PC-3 (cell line): Measurements from ENCODE around the gene USP15. TPM values are rescaled to one million over a fixed set of nuclear protein-coding genes. Genes with fewer than 3 reads are reported as not detected.

Experiments used
- ATAC-seq: fragments of 200-7000 bp; cut with Tn5 transposase; 2 replicates; pipeline ENCODE4 v1.9.1; 2020; ENCODE audit warnings: mild to moderate bottlenecking, moderate library complexity
- BruUV-seq: library from RNA; stranded (reverse); fragments of 400-500 nt; replicated peaks from 2 replicates; lab custom pipeline; 2021; lab: Mats Ljungman, UMichigan
- CTCF ChIA-PET: fragments of 300-600 bp; sonication (Branson Sonifier 250); formaldehyde crosslinking; loops from one replicate; lab custom pipeline; 2022; ENCODE audit warnings: antibody characterized with exemption; lab: Charles Lee
- POLR2A ChIA-PET: fragments of 300-600 bp; sonication (Branson Sonifier 250); formaldehyde crosslinking; loops from one replicate; lab custom pipeline; 2022; ENCODE audit warnings: antibody characterized with exemption; ENCODE audit not compliant: unreplicated experiment; lab: Charles Lee
- DNase-seq: peaks from one replicate; pipeline ENCODE4 v3.0.0-alpha.2; 2015
- H2AFZ ChIP-seq: fragments of 300-600 bp; sonication (generic); 2 replicates; pipeline ENCODE4 v1.6.0; 2016; ENCODE audit warnings: antibody characterized with exemption, low read length
- H3F3A ChIP-seq: fragments of 300-600 bp; sonication (generic); one replicate; pipeline ENCODE4 v1.6.0; 2017; ENCODE audit warnings: antibody characterized with exemption, low read length, control low read depth, mild to moderate bottlenecking; ENCODE audit not compliant: unreplicated experiment
- H3K27ac ChIP-seq: fragments of 300-600 bp; sonication (generic); 2 replicates; pipeline ENCODE4 v1.5.1; 2016; ENCODE audit warnings: mild to moderate bottlenecking, low read length
- H3K27me3 ChIP-seq: fragments of 300-600 bp; sonication (generic); 2 replicates; pipeline ENCODE4 v1.6.1; 2016; ENCODE audit warnings: low read length, mixed read lengths
- H3K36me3 ChIP-seq: fragments of 300-600 bp; sonication (generic); 2 replicates; pipeline ENCODE4 v1.6.1; 2016; ENCODE audit warnings: low read depth, mixed run types, low read length, mixed read lengths
- H3K4me1 ChIP-seq: fragments of 300-600 bp; sonication (generic); 2 replicates; pipeline ENCODE4 v1.5.1; 2016; ENCODE audit warnings: low read length; ENCODE audit not compliant: insufficient read depth
- H3K4me2 ChIP-seq: fragments of 300-600 bp; sonication (generic); 2 replicates; pipeline ENCODE4 v1.6.0; 2016; ENCODE audit warnings: low read length
- H3K4me3 ChIP-seq: fragments of 300-600 bp; sonication (generic); 2 replicates; pipeline ENCODE4 v1.5.1; 2016; ENCODE audit warnings: mild to moderate bottlenecking, low read length, mixed read lengths
- H3K79me2 ChIP-seq: fragments of 300-600 bp; sonication (generic); 2 replicates; pipeline ENCODE4 v1.6.1; 2017; ENCODE audit warnings: low read length, mixed read lengths
- H3K9ac ChIP-seq: fragments of 300-600 bp; sonication (generic); 2 replicates; pipeline ENCODE4 v1.6.0; 2016; ENCODE audit warnings: mild to moderate bottlenecking, low read length
- H3K9me2 ChIP-seq: fragments of 300-600 bp; sonication (generic); replicated peaks from 2 replicates; pipeline ENCODE4 v1.6.1; 2016; ENCODE audit warnings: mixed run types, low read length, mixed read lengths
- H3K9me3 ChIP-seq: fragments of 300-600 bp; sonication (generic); 2 replicates; pipeline ENCODE4 v1.6.1; 2016; ENCODE audit warnings: low read length, mixed read lengths
- H4K20me1 ChIP-seq: fragments of 300-600 bp; sonication (generic); 2 replicates; pipeline ENCODE4 v1.6.1; 2016; ENCODE audit warnings: low read length, mixed read lengths
- EZH2 ChIP-seq: fragments of 300-600 bp; sonication (generic); IDR thresholded peaks from one replicate; pipeline ENCODE4 v1.6.1; 2017; ENCODE audit warnings: antibody characterized with exemption, mild to moderate bottlenecking, low read length; ENCODE audit not compliant: unreplicated experiment
- EZH2phosphoT487 ChIP-seq: fragments of 300-600 bp; sonication (generic); IDR thresholded peaks from 2 replicates; pipeline ENCODE4 v1.6.1; 2018; ENCODE audit warnings: mild to moderate bottlenecking, antibody characterized with exemption, low read length, borderline replicate concordance
- intact Hi-C: fragments of 100-400 bp; cut with micrococcal nuclease; formaldehyde crosslinking; loops from 2 replicates; pipeline ENCODE4 v1.9.0; 2023
- total RNA-seq: library from RNA; depleted of rRNA; stranded (reverse); fragments of >200 nt; gene quantifications from 2 replicates; pipeline ENCODE4 v1.2.3, GENCODE V29; 2014
- TF ChIP-seq, protein P1 (sequence below): fragments of 300-600 bp; sonication (generic); conservative IDR thresholded peaks from 2 replicates; pipeline ENCODE4 v1.5.1; 2017; ENCODE audit warnings: antibody characterized with exemption, low read depth, mild to moderate bottlenecking, low read length

The USP15 gene
- total RNA-seq, 1 experiment from 2014 or later: 46.1 TPM

GRCh38 chr12:62264706-62265105, 4.5 kb downstream of the USP15 start:
- DNase-seq: no peak
- Histone ChIP-seq H3K4me2 (no peak overlapping the region), H3K9me3 (no peaks in the 10 kb centered on the region), H3K9ac (no peak overlapping the region), H3K27me3 (no peaks in the 10 kb centered on the region), H3K4me3 (no peak overlapping the region), H2AFZ (no peak overlapping the region), H3K9me2 (no peaks in the 10 kb centered on the region), H3K79me2 (peaks cover 95% of the 10 kb centered on the region), H4K20me1 (peaks cover 57% of the 10 kb centered on the region), H3K36me3 (no peaks in the 10 kb centered on the region), H3K27ac (no peak overlapping the region), H3F3A (no peaks in the 10 kb centered on the region), H3K4me1 (peaks cover 30% of the 10 kb centered on the region)
- POLR2A ChIA-PET: interaction anchor here (0.9 kb wide), 1 partner anchor 25 kb away, joined by 13 read pairs; no protein-coding TSS in a partner anchor
- ATAC-seq: no peak
- CTCF ChIA-PET: no interaction called here
- intact Hi-C loops: loop anchor here (5.0 kb wide), 2 partner anchors 48 to 83 kb away; no protein-coding TSS in a partner anchor
- TF ChIP-seq EZH2 (no peak), EZH2phosphoT487 (no peak)
- TF ChIP-seq, protein P1, sequence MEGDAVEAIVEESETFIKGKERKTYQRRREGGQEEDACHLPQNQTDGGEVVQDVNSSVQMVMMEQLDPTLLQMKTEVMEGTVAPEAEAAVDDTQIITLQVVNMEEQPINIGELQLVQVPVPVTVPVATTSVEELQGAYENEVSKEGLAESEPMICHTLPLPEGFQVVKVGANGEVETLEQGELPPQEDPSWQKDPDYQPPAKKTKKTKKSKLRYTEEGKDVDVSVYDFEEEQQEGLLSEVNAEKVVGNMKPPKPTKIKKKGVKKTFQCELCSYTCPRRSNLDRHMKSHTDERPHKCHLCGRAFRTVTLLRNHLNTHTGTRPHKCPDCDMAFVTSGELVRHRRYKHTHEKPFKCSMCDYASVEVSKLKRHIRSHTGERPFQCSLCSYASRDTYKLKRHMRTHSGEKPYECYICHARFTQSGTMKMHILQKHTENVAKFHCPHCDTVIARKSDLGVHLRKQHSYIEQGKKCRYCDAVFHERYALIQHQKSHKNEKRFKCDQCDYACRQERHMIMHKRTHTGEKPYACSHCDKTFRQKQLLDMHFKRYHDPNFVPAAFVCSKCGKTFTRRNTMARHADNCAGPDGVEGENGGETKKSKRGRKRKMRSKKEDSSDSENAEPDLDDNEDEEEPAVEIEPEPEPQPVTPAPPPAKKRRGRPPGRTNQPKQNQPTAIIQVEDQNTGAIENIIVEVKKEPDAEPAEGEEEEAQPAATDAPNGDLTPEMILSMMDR: no peak
- BruUV-seq: no TSS peak

DNA sequence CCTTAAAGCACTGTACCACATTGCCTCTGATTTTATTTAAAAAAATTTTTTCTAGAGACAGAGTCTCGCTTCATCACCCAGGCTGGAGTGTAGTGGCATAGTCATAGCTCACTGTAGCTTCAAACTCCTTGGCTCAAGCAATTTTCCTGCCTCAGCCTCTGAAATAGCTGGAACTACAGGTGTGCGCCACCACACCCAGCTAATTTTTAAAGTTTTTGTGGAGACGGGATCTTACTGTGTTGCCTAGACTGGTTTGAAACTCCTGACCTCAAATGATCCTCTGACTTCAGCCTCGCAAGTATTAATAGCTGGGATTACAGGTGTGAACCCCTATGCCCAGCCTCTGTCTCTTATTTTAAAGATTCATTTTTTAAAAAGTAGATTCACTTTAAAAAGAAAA, 5.3 kb downstream of the USP15 start:
- ChIA-PET POLR2A (no interaction called here), CTCF (no interaction called here)
- Histone ChIP-seq H3F3A (no peaks in the 10 kb centered on the region), H3K9ac (no peak overlapping the region), H4K20me1 (peaks cover 65% of the 10 kb centered on the region), H3K9me3 (no peaks in the 10 kb centered on the region), H2AFZ (no peak overlapping the region), H3K27me3 (no peaks in the 10 kb centered on the region), H3K36me3 (no peaks in the 10 kb centered on the region), H3K79me2 (peaks cover 100% of the 10 kb centered on the region), H3K4me2 (no peak overlapping the region), H3K27ac (no peak overlapping the region), H3K4me3 (no peak overlapping the region), H3K4me1 (peaks cover 30% of the 10 kb centered on the region), H3K9me2 (no peaks in the 10 kb centered on the region)
- DNase-seq: no peak
- intact Hi-C loops: no loop called here
- TF ChIP-seq EZH2 (no peak), EZH2phosphoT487 (no peak)
- TF ChIP-seq, protein P1: no peak
- no peak for ATAC-seq
- no TSS peak for BruUV-seq

GRCh38 chr12:62267026-62267425, 6.8 kb downstream of the USP15 start:
- ChIA-PET CTCF (no interaction called here), POLR2A (no interaction called here)
- Histone ChIP-seq H3F3A (no peaks in the 10 kb centered on the region), H3K4me2 (no peak overlapping the region), H3K9me3 (no peaks in the 10 kb centered on the region), H3K9ac (no peak overlapping the region), H4K20me1 (peaks cover 72% of the 10 kb centered on the region), H3K36me3 (no peaks in the 10 kb centered on the region), H2AFZ (no peak overlapping the region), H3K9me2 (no peaks in the 10 kb centered on the region), H3K4me1 (peaks cover 25% of the 10 kb centered on the region), H3K27ac (no peak overlapping the region), H3K4me3 (no peak overlapping the region), H3K27me3 (no peaks in the 10 kb centered on the region), H3K79me2 (peaks cover 100% of the 10 kb centered on the region)
- TF ChIP-seq EZH2phosphoT487: no peak
- TF ChIP-seq EZH2: no peak
- TF ChIP-seq, protein P1: no peak
- DNase-seq (no peak), ATAC-seq (no peak)
- no TSS peak for BruUV-seq
- intact Hi-C loops: no loop called here
